K562 (cell line): ENCODE results near the gene PARD6B. TPM values are rescaled to one million over a fixed set of nuclear protein-coding genes. Genes with fewer than 3 reads are reported as not detected.

Experiments
- BCOR ChIP-seq: fragments of 450-650 bp; IDR thresholded peaks from 2 replicates; pipeline ENCODE4 v1.6.1; 2016
- CHD7 ChIP-seq: fragments of 200-600 bp; sonication (generic); IDR thresholded peaks from one replicate; pipeline ENCODE4 v1.6.1; 2012; ENCODE audit warnings: mild to moderate bottlenecking, low read depth, low read length, inconsistent platforms
- ELF4 ChIP-seq: fragments of 450-650 bp; formaldehyde crosslinking; IDR thresholded peaks from 2 replicates; pipeline ENCODE4 v1.4.0; 2022; ENCODE audit warnings: missing genetic modification characterization
- NFYB ChIP-seq: IDR thresholded peaks from 2 replicates; pipeline ENCODE4 v1.6.1; 2011; ENCODE audit warnings: mild to moderate bottlenecking, moderate library complexity; ENCODE audit not compliant: insufficient read length; ENCODE audit errors: extremely low read depth
- NUFIP1 ChIP-seq: fragments of 450-650 bp; IDR thresholded peaks from 2 replicates; pipeline ENCODE4 v1.6.1; 2018; ENCODE audit not compliant: partially characterized antibody
- POLR2B ChIP-seq: fragments of 450-650 bp; IDR thresholded peaks from 2 replicates; pipeline ENCODE4 v1.6.1; 2018; ENCODE audit warnings: low read depth; ENCODE audit not compliant: partially characterized antibody
- PREB ChIP-seq: sonication (generic); formaldehyde crosslinking; IDR thresholded peaks from 2 replicates; pipeline ENCODE4 v1.8.1; 2023; ENCODE audit warnings: mild to moderate bottlenecking, missing genetic modification reagents
- PRPF4 ChIP-seq: fragments of 200-400 bp; formaldehyde crosslinking; IDR thresholded peaks from one replicate; pipeline ENCODE4 v1.6.1; 2017; ENCODE audit warnings: low read length, low read depth, mild to moderate bottlenecking; ENCODE audit not compliant: insufficient read depth, poor library complexity, severe bottlenecking
- RFX1 ChIP-seq: fragments of 450-650 bp; IDR thresholded peaks from 2 replicates; pipeline ENCODE4 v1.6.1; 2016; ENCODE audit warnings: mild to moderate bottlenecking, moderate library complexity
- STAG1 ChIP-seq: sonication (generic); formaldehyde crosslinking; IDR thresholded peaks from 2 replicates; pipeline ENCODE4 v1.5.0; 2020; ENCODE audit warnings: missing genetic modification reagents, borderline replicate concordance
- WHSC1 ChIP-seq: IDR thresholded peaks from one replicate; pipeline ENCODE4 v1.6.1; 2012; ENCODE audit warnings: low read length, control low read depth, inconsistent platforms
- ZNF146 ChIP-seq: IDR thresholded peaks from one replicate; pipeline ENCODE4 v1.6.1; 2018; ENCODE audit warnings: missing compliant biosample characterization; ENCODE audit not compliant: unreplicated experiment
- ZNF175 ChIP-seq: fragments of 200-800 bp; sonication (Bioruptor generic); IDR thresholded peaks from 2 replicates; pipeline ENCODE4 v1.6.1; 2016; ENCODE audit warnings: low read depth, mild to moderate bottlenecking, missing genetic modification characterization, missing compliant biosample characterization
- ZNF212 ChIP-seq: fragments of 450-650 bp; formaldehyde crosslinking; IDR thresholded peaks from 2 replicates; pipeline ENCODE4 v1.4.0; 2020; ENCODE audit warnings: mild to moderate bottlenecking
- ZNF347 ChIP-seq: fragments of 450-650 bp; formaldehyde crosslinking; IDR thresholded peaks from 2 replicates; pipeline ENCODE4 v1.4.0; 2020; ENCODE audit warnings: low read depth, mild to moderate bottlenecking, moderate library complexity
- ZNF79 ChIP-seq: fragments of 250-450 bp; sonication (Bioruptor Pico); IDR thresholded peaks from 2 replicates; pipeline ENCODE4 v1.4.0; 2020; ENCODE audit warnings: low read depth, mild to moderate bottlenecking, moderate library complexity
- polyA plus RNA-seq, 8 experiments: library from polyadenylated mRNA; depleted of rRNA in 4 of 8; stranded (reverse) in 5 of 8; unstranded in 3 of 8; fragments of >200 nt; fragmentation: Nextera tagmentation in 2 of 8; fragmentation: Illumina TruSeq in 1 of 8; extraction: Ambion mirVana in 2 of 8; extraction: Trizol in 1 of 8; gene quantifications; 2 replicates each; pipeline versions ENCODE4 v1.2.1 to v1.2.3, GENCODE V29; 2011 to 2014; ENCODE audit warnings: inconsistent platforms in 1 of 8, missing spikeins in 1 of 8
- total RNA-seq, 7 experiments: library from RNA; depleted of rRNA in 6 of 7; stranded (reverse); fragments of >200 nt in 6 of 7; fragmentation: Illumina TruSeq in 2 of 7; extraction: Trizol in 2 of 7; gene quantifications; 2 replicates each; pipeline versions ENCODE4 v1.2.1 to v1.2.3, GENCODE V29; 2011 to 2021; ENCODE audit warnings: low replicate concordance in 1 of 7
- TF ChIP-seq, protein P1 (sequence below): conservative IDR thresholded peaks from 2 replicates; pipeline ENCODE4 v1.6.1; 2011; ENCODE audit warnings: low read depth, mild to moderate bottlenecking, low read length; ENCODE audit not compliant: control insufficient read depth

Gene PARD6B
- total and polyA plus RNA-seq, 9 of the 15 experiments (the other 6 are each of a cell fraction or from before 2014, with no cell fraction given), result 1.7 to 12.3 (median 5.5) TPM

- no peak for TF ChIP-seq CHD7
- TF ChIP-seq ELF4 (CRISPR knock-in tag), result no peak
- TF ChIP-seq ZNF79 (CRISPR knock-in tag), result no peak
- TF ChIP-seq WHSC1, result no peak
- TF ChIP-seq PREB (CRISPR knock-in tag), result no peak
- no peak for TF ChIP-seq PRPF4
- TF ChIP-seq ZNF175 (CRISPR knock-in tag), result no peak
- TF ChIP-seq POLR2B, result no peak
- peak; percentile 67 for TF ChIP-seq BCOR
- no peak for TF ChIP-seq STAG1 (CRISPR knock-in tag)
- TF ChIP-seq, protein P1, sequence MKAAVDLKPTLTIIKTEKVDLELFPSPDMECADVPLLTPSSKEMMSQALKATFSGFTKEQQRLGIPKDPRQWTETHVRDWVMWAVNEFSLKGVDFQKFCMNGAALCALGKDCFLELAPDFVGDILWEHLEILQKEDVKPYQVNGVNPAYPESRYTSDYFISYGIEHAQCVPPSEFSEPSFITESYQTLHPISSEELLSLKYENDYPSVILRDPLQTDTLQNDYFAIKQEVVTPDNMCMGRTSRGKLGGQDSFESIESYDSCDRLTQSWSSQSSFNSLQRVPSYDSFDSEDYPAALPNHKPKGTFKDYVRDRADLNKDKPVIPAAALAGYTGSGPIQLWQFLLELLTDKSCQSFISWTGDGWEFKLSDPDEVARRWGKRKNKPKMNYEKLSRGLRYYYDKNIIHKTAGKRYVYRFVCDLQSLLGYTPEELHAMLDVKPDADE, result no peak
- no peak for TF ChIP-seq NFYB
- TF ChIP-seq ZNF212, result no peak
- peak; percentile 100 for TF ChIP-seq ZNF146 (CRISPR knock-in tag)
- no peak for TF ChIP-seq NUFIP1
- no peak for TF ChIP-seq RFX1
- TF ChIP-seq ZNF347 (CRISPR knock-in tag), result no peak
Measured at GRCh38 chr20:50682065-50682464, 49.3 kb upstream of the PARD6B start (continued).
